IMR-90 (cell line): ENCODE measurements around the gene FGF19. TPM values are rescaled to one million over a fixed set of nuclear protein-coding genes. Genes with fewer than 3 reads are reported as not detected.

Source experiments
- ATAC-seq: fragments of 200-7000 bp; cut with Tn5 transposase; 2 replicates; pipeline ENCODE4 v1.9.1; 2020; ENCODE audit warnings: low read depth, mild to moderate bottlenecking, moderate library complexity
- BruUV-seq: library from RNA; stranded (reverse); fragments of 400-500 nt; replicated peaks from 2 replicates; lab custom pipeline; 2021; lab: Mats Ljungman, UMichigan
- CTCF ChIA-PET: fragments of 300-600 bp; formaldehyde crosslinking; extraction: SDS; loops from one replicate; lab custom pipeline; 2021; ENCODE audit warnings: antibody characterized with exemption; lab: Yijun Ruan, JAX
- POLR2A ChIA-PET: fragments of 300-600 bp; sonication (Branson Sonifier 250); formaldehyde crosslinking; loops from one replicate; lab custom pipeline; 2022; ENCODE audit warnings: antibody characterized with exemption; ENCODE audit not compliant: unreplicated experiment; lab: Charles Lee
- DNase-seq: peaks from one replicate; pipeline ENCODE4 v3.0.0; 2013
- H2AFZ ChIP-seq: replicated peaks from 2 replicates; pipeline ENCODE3; 2013; ENCODE audit warnings: low read length, mild to moderate bottlenecking; ENCODE audit not compliant: poor library complexity
- H2AK5ac ChIP-seq: 2 replicates; pipeline ENCODE4 v1.6.1; 2013; ENCODE audit warnings: low read depth, low read length, inconsistent platforms
- H2AK9ac ChIP-seq: replicated peaks from 2 replicates; pipeline ENCODE3; 2013; ENCODE audit warnings: mild to moderate bottlenecking, low read depth, low read length, moderate library complexity; ENCODE audit not compliant: poor library complexity
- H2BK120ac ChIP-seq: 2 replicates; pipeline ENCODE4 v1.6.1; 2013; ENCODE audit warnings: low read depth, low read length, inconsistent platforms
- H2BK15ac ChIP-seq: 3 replicates; pipeline ENCODE4 v1.6.1; 2013; ENCODE audit warnings: low read depth, low read length, inconsistent platforms
- H2BK20ac ChIP-seq: 2 replicates; pipeline ENCODE4 v1.6.1; 2013; ENCODE audit warnings: low read depth, mild to moderate bottlenecking, inconsistent platforms, low read length, moderate library complexity
- H2BK5ac ChIP-seq: 2 replicates; pipeline ENCODE4 v1.6.1; 2013; ENCODE audit warnings: mild to moderate bottlenecking, low read depth, low read length, inconsistent platforms; ENCODE audit not compliant: poor library complexity, severe bottlenecking
- H3K14ac ChIP-seq: replicated peaks from 2 replicates; pipeline ENCODE4 v1.6.1; 2013; ENCODE audit warnings: low read depth, low read length, inconsistent platforms
- H3K18ac ChIP-seq: 2 replicates; pipeline ENCODE4 v1.6.1; 2013; ENCODE audit warnings: low read depth, low read length, control low read depth
- H3K23ac ChIP-seq: 2 replicates; pipeline ENCODE4 v1.6.1; 2013; ENCODE audit warnings: low read depth, low read length, inconsistent platforms
- H3K27ac ChIP-seq: 2 replicates; pipeline ENCODE4 v1.5.1; 2013; ENCODE audit warnings: mild to moderate bottlenecking, control low read depth, low read length; ENCODE audit not compliant: insufficient read depth
- H3K27me3 ChIP-seq: 2 replicates; pipeline ENCODE4 v1.6.1; 2013; ENCODE audit warnings: low read length; ENCODE audit not compliant: control insufficient read depth, insufficient read depth
- H3K36me3 ChIP-seq: 2 replicates; pipeline ENCODE4 v1.6.1; 2013; ENCODE audit warnings: low read length, mixed read lengths; ENCODE audit not compliant: control insufficient read depth, insufficient read depth
- H3K4ac ChIP-seq: 2 replicates; pipeline ENCODE4 v1.6.1; 2013; ENCODE audit warnings: low read depth, low read length, inconsistent platforms
- H3K4me1 ChIP-seq: 2 replicates; pipeline ENCODE4 v1.6.1; 2013; ENCODE audit warnings: low read length, mixed read lengths; ENCODE audit not compliant: control insufficient read depth, insufficient read depth
- H3K4me2 ChIP-seq: 2 replicates; pipeline ENCODE4 v1.6.1; 2013; ENCODE audit warnings: low read depth, mild to moderate bottlenecking, control low read depth, low read length, moderate library complexity
- H3K4me3 ChIP-seq: 2 replicates; pipeline ENCODE4 v1.5.1; 2013; ENCODE audit warnings: low read depth, mild to moderate bottlenecking, control low read depth, low read length, moderate library complexity; ENCODE audit not compliant: insufficient read depth
- H3K56ac ChIP-seq: 2 replicates; pipeline ENCODE4 v1.6.1; 2013; ENCODE audit warnings: low read length, inconsistent platforms; ENCODE audit not compliant: insufficient read depth; ENCODE audit errors: extremely low read depth
- H3K79me1 ChIP-seq, 2 experiments: 2 replicates each; pipeline ENCODE4 v1.6.1; 2013; ENCODE audit warnings: low read length in 2 of 2, inconsistent platforms in 1 of 2, low read depth in 1 of 2
- H3K9ac ChIP-seq: 2 replicates; pipeline ENCODE4 v1.6.1; 2013; ENCODE audit warnings: low read depth, low read length, control low read depth
- H3K9me1 ChIP-seq: 2 replicates; pipeline ENCODE4 v1.6.1; 2013; ENCODE audit warnings: low read length, inconsistent platforms; ENCODE audit not compliant: insufficient read depth
- H3K9me3 ChIP-seq: 2 replicates; pipeline ENCODE4 v1.6.1; 2013; ENCODE audit warnings: low read length; ENCODE audit not compliant: control insufficient read depth, insufficient read depth
- H4K20me1 ChIP-seq: 2 replicates; pipeline ENCODE4 v1.6.1; 2013; ENCODE audit warnings: low read length, inconsistent platforms; ENCODE audit not compliant: insufficient read depth
- H4K5ac ChIP-seq: 2 replicates; pipeline ENCODE4 v1.6.1; 2013; ENCODE audit warnings: mild to moderate bottlenecking, low read depth, low read length, control low read depth
- H4K8ac ChIP-seq, 2 experiments: 2 replicates each; pipeline ENCODE4 v1.6.1; 2013; ENCODE audit warnings: low read depth in 2 of 2, low read length in 2 of 2, control low read depth in 1 of 2, inconsistent platforms in 1 of 2
- H4K91ac ChIP-seq: 2 replicates; pipeline ENCODE4 v1.6.1; 2013; ENCODE audit warnings: low read depth, low read length, inconsistent platforms; ENCODE audit not compliant: insufficient read depth
- CEBPB ChIP-seq: IDR thresholded peaks from 2 replicates; pipeline ENCODE4 v1.6.1; 2012; ENCODE audit warnings: low read depth, low read length, improper control_type of control experiment
- CHD1 ChIP-seq: IDR thresholded peaks from 2 replicates; pipeline ENCODE4 v1.6.1; 2012; ENCODE audit warnings: low read depth, low read length, improper control_type of control experiment
- FOS ChIP-seq: fragments of 150-350 bp; IDR thresholded peaks from 2 replicates; pipeline ENCODE4 v1.6.1; 2016; ENCODE audit warnings: low read depth, low read length
- MAFK ChIP-seq: IDR thresholded peaks from 2 replicates; pipeline ENCODE4 v1.6.1; 2012; ENCODE audit warnings: low read depth, low read length, improper control_type of control experiment
- MAZ ChIP-seq: IDR thresholded peaks from 2 replicates; pipeline ENCODE4 v1.6.1; 2012; ENCODE audit warnings: low read depth, mild to moderate bottlenecking, low read length, improper control_type of control experiment, moderate library complexity, borderline replicate concordance
- RCOR1 ChIP-seq: IDR thresholded peaks from 2 replicates; pipeline ENCODE4 v1.6.1; 2012; ENCODE audit warnings: mild to moderate bottlenecking, low read length, improper control_type of control experiment; ENCODE audit not compliant: insufficient replicate concordance
- SMC3 ChIP-seq: fragments of 150-350 bp; IDR thresholded peaks from 2 replicates; pipeline ENCODE4 v1.6.1; 2016; ENCODE audit warnings: low read depth, mild to moderate bottlenecking, antibody characterized with exemption, low read length, moderate library complexity
- WGBS, 2 experiments: methylation state at CpG; one replicate each; pipeline versions ENCODE4 v1.1.5 to v1.1.7; 2013; ENCODE audit warnings: missing lambda C conversion rate in 2 of 2; ENCODE audit not compliant: insufficient read length in 1 of 2; ENCODE audit errors: extremely low coverage in 2 of 2; 5-methylcytosine and 5-hydroxymethylcytosine counted together
- dilution Hi-C: fragments of 300-500 bp; cut with HindIII; formaldehyde crosslinking; loops from one replicate; pipeline ENCODE4 v1.14.3; 2018; ENCODE audit warnings: low sequenced_read_pairs; ENCODE audit not compliant: unreplicated experiment
- in situ Hi-C: fragments of 300-500 bp; cut with MboI; formaldehyde crosslinking; loops from 3 replicates; pipeline ENCODE4 v1.14.3; 2019; ENCODE audit warnings: low sequenced_read_pairs, inconsistent platforms, mixed read lengths
- intact Hi-C: fragments of 100-400 bp; cut with micrococcal nuclease; formaldehyde crosslinking; loops from 2 replicates; pipeline ENCODE4 v1.10.0; 2022
- polyA plus RNA-seq, 3 experiments: library from polyadenylated mRNA; depleted of rRNA; stranded (reverse); fragments of >200 nt; gene quantifications; 2 replicates each; pipeline ENCODE4 v1.2.3, GENCODE V29; 2012; ENCODE audit warnings: low replicate concordance in 1 of 3
- total RNA-seq: library from RNA; depleted of rRNA; stranded (reverse); fragments of >200 nt; gene quantifications from 2 replicates; pipeline ENCODE4 v1.2.3, GENCODE V29; 2012

FGF19 gene
- total and polyA plus RNA-seq, 2 of the 4 experiments (the other 2 are of a cell fraction), result not detected

DNA sequence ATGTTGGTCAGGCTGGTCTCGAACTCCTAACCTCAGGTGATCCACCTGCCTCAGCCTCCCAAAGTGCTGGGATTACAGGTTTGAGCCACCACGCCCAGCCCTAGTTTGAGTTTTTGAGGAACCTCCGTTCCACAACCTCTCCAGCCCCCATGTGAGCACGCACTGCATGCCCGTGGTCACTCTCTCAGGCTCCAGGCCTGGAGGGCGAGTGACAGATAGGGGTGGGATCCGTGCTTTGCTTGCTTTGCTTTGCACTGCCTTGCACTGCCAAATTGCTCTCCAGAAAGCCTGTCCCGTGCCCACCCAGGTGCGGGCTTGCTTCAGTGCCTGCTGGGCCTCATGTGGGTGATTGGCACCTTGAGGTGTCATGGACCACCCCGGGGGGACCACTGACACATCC, 41.4 kb upstream of the FGF19 start (continued):
- no peak for TF ChIP-seq SMC3
- TF ChIP-seq MAFK, result no peak
- TF ChIP-seq RCOR1, result no peak
- TF ChIP-seq CHD1, result no peak

DNA sequence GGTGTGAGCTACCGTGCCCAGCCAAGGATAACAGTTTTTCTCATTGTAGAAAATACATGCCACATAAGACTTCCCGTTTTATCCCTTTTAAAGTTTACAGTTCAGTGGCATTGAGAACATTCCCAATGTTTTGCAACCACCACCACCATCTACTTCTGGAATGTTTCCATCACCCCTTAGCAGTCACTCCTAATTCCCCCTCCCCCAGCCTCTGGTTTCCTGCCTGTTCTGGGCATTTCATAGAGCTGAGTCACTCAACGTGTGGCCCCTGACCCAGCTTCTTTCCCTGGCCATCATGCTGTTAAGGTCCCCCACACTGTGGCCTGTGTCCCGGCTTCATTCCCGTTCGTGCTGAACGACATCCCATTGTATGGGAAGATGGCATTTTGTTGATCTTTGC, 40.6 kb upstream of the FGF19 start:
- no peaks in the 10 kb centered on the region for H4K20me1 ChIP-seq
- H4K91ac ChIP-seq, result peak overlapping the region; percentile 91
- ATAC-seq (peak; percentile 86), DNase-seq (peak; percentile 78)
- ChIA-PET CTCF (no interaction called here), POLR2A (no interaction called here)
- H3K36me3 ChIP-seq, result no peaks in the 10 kb centered on the region
- H3K4me3 ChIP-seq, result no peak overlapping the region
- peak overlapping the region; percentile 99 for H2BK20ac ChIP-seq
- no peak overlapping the region for H3K9ac ChIP-seq
- dilution Hi-C loops (no loop called here), in situ Hi-C loops (no loop called here), intact Hi-C loops (no loop called here)
- no TSS peak for BruUV-seq
- peak overlapping the region; percentile 53 for H3K27ac ChIP-seq
- H3K14ac ChIP-seq, result peak overlapping the region; percentile 97
- H3K18ac ChIP-seq, result peak overlapping the region; percentile 77; the same call in 1 of the 2 replicates
- no peaks in the 10 kb centered on the region for H3K9me3 ChIP-seq
- H3K4ac ChIP-seq, result peak overlapping the region; percentile 76
- peak overlapping the region; percentile 79 for H2AFZ ChIP-seq
- H3K56ac ChIP-seq, result no peak overlapping the region
- peak overlapping the region; percentile 93; the same call in 1 of the 2 replicates for H3K23ac ChIP-seq
- H2BK120ac ChIP-seq, result peak overlapping the region; percentile 99
- TF ChIP-seq FOS (0 out of 2 replicates have a peak, but pooled peaks have one; percentile 39), CEBPB (peak; percentile 84), MAZ (peak; percentile 23; the same call in 1 of the 2 replicates), RCOR1 (no peak)
- peak overlapping the region; percentile 88 for H2BK5ac ChIP-seq
- H3K4me2 ChIP-seq, result peak overlapping the region; percentile 72; the same call in 1 of the 2 replicates
- H4K5ac ChIP-seq, result peak overlapping the region; percentile 56; the same call in 1 of the 2 replicates
- H3K9me1 ChIP-seq, result peaks cover 3% of the 10 kb centered on the region
- 29% methylated on average over 2 of the region's 7 CpGs; no CpG with 5 or more reads in 1 of the 2 experiments for WGBS, 2 experiments
- peak overlapping the region; percentile 24 to 94 for H4K8ac ChIP-seq
- H2AK9ac ChIP-seq, result peak overlapping the region; percentile 53
- peaks cover 5% of the 10 kb centered on the region; the same call in 1 of the 2 replicates for H3K27me3 ChIP-seq
- H3K79me1 ChIP-seq, result no peaks in the 10 kb centered on the region
- peak overlapping the region; percentile 46; the same call in 1 of the 3 replicates for H2BK15ac ChIP-seq
- H2AK5ac ChIP-seq, result 0 out of 2 replicates have a peak overlapping the region, but pooled peaks have one; percentile 65
- H3K4me1 ChIP-seq, result peaks cover 7% of the 10 kb centered on the region
